Suprapubic skin (tissue), 4 donors: ENCODE results near the gene CDC37L1. TPM values are rescaled to one million over a fixed set of nuclear protein-coding genes. Genes with fewer than 3 reads are reported as not detected.
A peak's percentile ranks its signal among the peaks of the same experiment; 100 is the strongest.
"Not testable (repeated sequence)": the region's sequence is repeated elsewhere in the genome, so short reads cannot be mapped to it uniquely, and the experiment has no call there.

Experiments
- DNase-seq, 2 donors: peaks; one replicate each; pipeline ENCODE4 v3.0.0-alpha.2; 2019; ENCODE audit warnings: low spot score in 2 of 2
- H3K27ac ChIP-seq: fragments of 200-600 bp; sonication (generic); one replicate; pipeline ENCODE4 v1.5.1; 2019
- H3K27me3 ChIP-seq: fragments of 200-600 bp; sonication (generic); one replicate; pipeline ENCODE4 v1.5.1; 2019
- H3K36me3 ChIP-seq: fragments of 200-600 bp; sonication (generic); one replicate; pipeline ENCODE4 v1.5.1; 2019
- H3K4me1 ChIP-seq: fragments of 200-600 bp; sonication (generic); one replicate; pipeline ENCODE4 v1.5.1; 2019
- H3K4me3 ChIP-seq: fragments of 200-600 bp; sonication (generic); one replicate; pipeline ENCODE4 v1.5.1; 2019; ENCODE audit warnings: mild to moderate bottlenecking
- H3K9me3 ChIP-seq: fragments of 200-600 bp; sonication (generic); one replicate; pipeline ENCODE4 v1.5.1; 2019
- CTCF ChIP-seq, 2 donors: fragments of 200-600 bp in 1 of 2; fragments of 450-650 bp in 1 of 2; sonication (generic) in 1 of 2; IDR thresholded peaks; one replicate each; pipeline ENCODE4 v1.5.1; 2016 to 2019; ENCODE audit warnings: antibody characterized with exemption in 2 of 2, mild to moderate bottlenecking in 1 of 2, moderate library complexity in 1 of 2
- EP300 ChIP-seq: sonication (generic); formaldehyde crosslinking; IDR thresholded peaks from one replicate; pipeline ENCODE4 v1.6.1; 2017; ENCODE audit warnings: antibody characterized with exemption
- POLR2A ChIP-seq, 2 donors: fragments of 450-650 bp; IDR thresholded peaks; one replicate each; pipeline ENCODE4 v1.6.1; 2017; ENCODE audit warnings: antibody characterized with exemption in 2 of 2, mild to moderate bottlenecking in 2 of 2, moderate library complexity in 2 of 2
- POLR2AphosphoS5 ChIP-seq, 3 donors: sonication (generic); formaldehyde crosslinking; IDR thresholded peaks; one replicate each; pipeline ENCODE4 v1.6.1; 2017; ENCODE audit warnings: antibody characterized with exemption in 3 of 3
- WGBS: methylation state at CpG from one replicate; pipeline ENCODE4 v1.1.5; 2018; 5-methylcytosine and 5-hydroxymethylcytosine counted together
- total RNA-seq, 4 donors: library from RNA; depleted of rRNA; stranded (reverse); fragments of >200 nt; gene quantifications; one replicate each; pipeline ENCODE4 v1.1.0, GENCODE V29; 2016

The CDC37L1 gene
- total RNA-seq, 4 donors from 2014 or later: 17.3 to 26.1 (median 23.5) TPM

- Histone ChIP-seq H3K9me3 (no peaks in the 10 kb centered on the region), H3K4me3 (peak overlapping the region; percentile 83), H3K27ac (peak overlapping the region; percentile 93), H3K27me3 (no peaks in the 10 kb centered on the region), H3K4me1 (peaks cover 34% of the 10 kb centered on the region), H3K36me3 (no peaks in the 10 kb centered on the region)
- DNase-seq: no peak
- no peak for TF ChIP-seq POLR2AphosphoS5 (IDR thresholded peaks at IDR 0.05)
- no peak for TF ChIP-seq EP300
- no peak for TF ChIP-seq CTCF (IDR thresholded peaks at IDR 0.05)
- no peak for TF ChIP-seq POLR2A (IDR thresholded peaks at IDR 0.05)
- WGBS: 50% methylated on average over 3 of the region's 3 CpGs
Measured at GRCh38 chr9:4742246-4742645, 62.9 kb downstream of the CDC37L1 start.

- Histone ChIP-seq H3K4me3 (no peak overlapping the region), H3K27ac (peak overlapping the region; percentile 93), H3K9me3 (no peaks in the 10 kb centered on the region), H3K36me3 (no peaks in the 10 kb centered on the region), H3K27me3 (no peaks in the 10 kb centered on the region), H3K4me1 (peaks cover 34% of the 10 kb centered on the region)
- WGBS: 57% methylated on average over 5 of the region's 5 CpGs
- DNase-seq: no peak
- TF ChIP-seq CTCF (IDR thresholded peaks at IDR 0.05) (no peak), POLR2AphosphoS5 (IDR thresholded peaks at IDR 0.05) (no peak), POLR2A (IDR thresholded peaks at IDR 0.05) (no peak), EP300 (no peak)
Measured at GRCh38 chr9:4743131-4743875, 63.9 kb downstream of the CDC37L1 start.

GRCh38 chr9:4746278-4747030, 67.1 kb downstream of the CDC37L1 start:
- Histone ChIP-seq H3K4me3 (no peak overlapping the region), H3K4me1 (peaks cover 21% of the 10 kb centered on the region), H3K27ac (no peak overlapping the region), H3K9me3 (no peaks in the 10 kb centered on the region), H3K27me3 (no peaks in the 10 kb centered on the region), H3K36me3 (no peaks in the 10 kb centered on the region)
- TF ChIP-seq EP300 (no peak), POLR2AphosphoS5 (IDR thresholded peaks at IDR 0.05) (no peak), CTCF (IDR thresholded peaks at IDR 0.05) (no peak), POLR2A (IDR thresholded peaks at IDR 0.05) (no peak)
- no peak for DNase-seq
- 80% methylated on average over 2 of the region's 2 CpGs for whole genome bisulfite sequencing

GRCh38 chr9:4748612-4749011, 69.2 kb downstream of the CDC37L1 start:
- Histone ChIP-seq H3K9me3 (no peaks in the 10 kb centered on the region), H3K4me1 (peaks cover 6% of the 10 kb centered on the region), H3K36me3 (no peaks in the 10 kb centered on the region), H3K27ac (no peak overlapping the region), H3K27me3 (no peaks in the 10 kb centered on the region), H3K4me3 (no peak overlapping the region)
- TF ChIP-seq CTCF (IDR thresholded peaks at IDR 0.05) (no peak), EP300 (no peak), POLR2A (IDR thresholded peaks at IDR 0.05) (no peak), POLR2AphosphoS5 (IDR thresholded peaks at IDR 0.05) (no peak)
- 96% methylated on average over 5 of the region's 5 CpGs for WGBS
- DNase-seq: no peak

GRCh38 chr9:4750023-4750673, 70.8 kb downstream of the CDC37L1 start:
- TF ChIP-seq CTCF (IDR thresholded peaks at IDR 0.05): peak; percentile 12 to 43
- TF ChIP-seq POLR2AphosphoS5 (IDR thresholded peaks at IDR 0.05): no peak
- no peak for DNase-seq

GRCh38 chr9:4754530-4754929, 75.2 kb downstream of the CDC37L1 start:
- DNase-seq, H3K4me3 ChIP-seq, H3K27me3 ChIP-seq, H3K4me1 ChIP-seq, H3K27ac ChIP-seq, H3K36me3 ChIP-seq, H3K9me3 ChIP-seq: not testable (repeated sequence)

More at GRCh38 chr9:4750023-4750673, 70.8 kb downstream of the CDC37L1 start:
- Histone ChIP-seq H3K4me1 (no peaks in the 10 kb centered on the region), H3K9me3 (no peaks in the 10 kb centered on the region), H3K27me3 (no peaks in the 10 kb centered on the region), H3K36me3 (no peaks in the 10 kb centered on the region), H3K4me3 (no peak overlapping the region), H3K27ac (no peak overlapping the region)
- 39% methylated on average over 8 of the region's 8 CpGs for WGBS
